ENCODE results near the gene TIMM21.

- TF ChIP-seq POLR2A (IDR thresholded peaks at IDR 0.05; ENCODE audit: low read length) (no peak), GATA1 (IDR thresholded peaks at IDR 0.05; ENCODE audit: low read depth, low read length) (no peak)
These were observed 34.0 kb downstream of the TIMM21 start for GRCh38 chr18:74182335-74182734.

Measured in erythroblast (primary cell).